OCI-M2 (cell line): ENCODE results near the gene TTN.

Source experiments
- DNase-seq: peaks from one replicate; lab custom pipeline; 2025; ENCODE audit not compliant: unreplicated experiment; lab: John Stamatoyannopoulos, UW

TTN gene

GRCh38 chr2:178756843-178757242 lies 50.4 kb downstream of the TTN start:
- DNase-seq = no peak

GRCh38 chr2:178756343-178756742 lies 50.9 kb downstream of the TTN start:
- DNase-seq = no peak

GRCh38 chr2:178747767-178748166 lies 59.5 kb downstream of the TTN start:
- DNase-seq = no peak

GRCh38 chr2:178734518-178734917 lies 72.7 kb downstream of the TTN start:
- DNase-seq = no peak

GRCh38 chr2:178733975-178734374 lies 73.2 kb downstream of the TTN start:
- DNase-seq = no peak

GRCh38 chr2:178732913-178733312 lies 74.3 kb downstream of the TTN start:
- no peak for DNase-seq

- DNase-seq = no peak
These were observed 75.9 kb downstream of the TTN start for GRCh38 chr2:178731300-178731699.

GRCh38 chr2:178730049-178730448 lies 77.2 kb downstream of the TTN start:
- DNase-seq = no peak

GRCh38 chr2:178723786-178724346 lies 83.4 kb downstream of the TTN start:
- no peak for DNase-seq

GRCh38 chr2:178722296-178722695 lies 84.9 kb downstream of the TTN start:
- no peak for DNase-seq

- DNase-seq = no peak
These were observed 88.2 kb downstream of the TTN start for GRCh38 chr2:178718988-178719387.

- DNase-seq = no peak
These were observed 88.9 kb downstream of the TTN start for GRCh38 chr2:178718283-178718682.

- DNase-seq = no peak
These were observed 90.8 kb downstream of the TTN start for GRCh38 chr2:178716394-178716793.

GRCh38 chr2:178715366-178715765 lies 91.9 kb downstream of the TTN start:
- DNase-seq = no peak

- DNase-seq = no peak
These were observed 99.7 kb downstream of the TTN start for GRCh38 chr2:178707476-178707875.

- no peak for DNase-seq
These were observed 102.3 kb downstream of the TTN start for GRCh38 chr2:178704876-178705275.

GRCh38 chr2:178702361-178702760 lies 104.9 kb downstream of the TTN start:
- DNase-seq = no peak

- DNase-seq = no peak
These were observed 106.3 kb downstream of the TTN start for GRCh38 chr2:178700922-178701342.

GRCh38 chr2:178700136-178700535 lies 107.1 kb downstream of the TTN start:
- no peak for DNase-seq

- DNase-seq = no peak
These were observed 114.4 kb downstream of the TTN start for GRCh38 chr2:178692845-178693244.

- DNase-seq = no peak
These were observed 117.4 kb downstream of the TTN start for GRCh38 chr2:178689808-178690207.

- DNase-seq = no peak
These were observed 123.3 kb downstream of the TTN start for GRCh38 chr2:178683877-178684276.

- DNase-seq = no peak
These were observed 126.1 kb downstream of the TTN start for GRCh38 chr2:178681081-178681480.

- DNase-seq = no peak
These were observed 127.3 kb downstream of the TTN start for GRCh38 chr2:178679891-178680290.
